ENCODE data around the gene NRG2. TPM values are rescaled to one million over a fixed set of nuclear protein-coding genes. Genes with fewer than 3 reads are reported as not detected.
A peak's percentile ranks its signal among the peaks of the same experiment; 100 is the strongest.

The NRG2 gene
- 1 to 10 TPM; 1.4 to 1.6 (median 1.5) TPM for polyA plus RNA-seq (ENCODE audit: insufficient read length in 4 of 4)

DNA sequence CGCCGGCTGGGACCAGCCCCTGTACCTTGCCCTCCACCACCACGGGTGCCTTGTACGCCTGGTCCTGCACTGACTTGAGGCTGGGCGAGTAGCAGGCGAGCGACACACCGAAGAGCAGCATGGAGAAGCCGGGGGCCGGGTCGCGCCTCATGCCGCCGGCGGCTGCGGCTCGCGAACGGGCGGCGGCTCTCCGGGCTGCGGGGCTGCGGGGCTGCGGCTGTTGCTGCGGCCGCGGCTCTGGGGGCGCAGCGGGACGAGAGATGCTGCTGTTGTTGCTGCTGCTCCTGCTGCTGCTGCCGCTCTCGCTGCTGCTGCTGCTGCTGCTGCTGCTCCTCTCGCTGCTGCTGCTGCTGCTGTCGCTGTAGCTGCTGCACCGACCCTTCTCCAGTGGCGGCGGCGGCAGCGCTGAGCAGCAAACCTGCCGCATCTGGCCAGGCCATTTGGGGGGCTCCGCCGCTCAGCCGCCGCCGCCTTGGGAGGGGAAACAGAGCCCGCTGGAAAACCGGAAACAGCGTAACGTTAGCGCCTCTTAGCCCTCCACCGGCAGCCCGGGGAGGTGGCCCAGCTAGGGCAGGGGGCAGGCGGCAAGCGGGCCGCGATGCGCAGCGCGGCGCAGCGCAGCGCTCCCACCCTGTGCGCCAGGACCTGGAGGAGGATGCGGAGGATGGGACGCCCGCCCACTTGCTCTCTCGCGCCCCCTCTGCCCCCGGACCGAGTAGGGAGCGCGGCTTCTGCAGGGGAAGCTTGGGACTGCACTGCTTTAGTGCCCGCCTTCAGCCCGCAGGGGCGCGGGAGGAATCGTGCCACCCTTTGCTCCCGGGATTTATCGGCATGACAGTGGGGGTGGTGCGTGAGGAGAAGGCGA, at the start of gene NRG2:
Gene NRG2, minus strand, starts transcription at position 657 of the 865 bp plus-strand sequence.
- DNase-seq (ENCODE audit: low read depth in 4 of 4, low spot score in 2 of 4), result no peak

DNA sequence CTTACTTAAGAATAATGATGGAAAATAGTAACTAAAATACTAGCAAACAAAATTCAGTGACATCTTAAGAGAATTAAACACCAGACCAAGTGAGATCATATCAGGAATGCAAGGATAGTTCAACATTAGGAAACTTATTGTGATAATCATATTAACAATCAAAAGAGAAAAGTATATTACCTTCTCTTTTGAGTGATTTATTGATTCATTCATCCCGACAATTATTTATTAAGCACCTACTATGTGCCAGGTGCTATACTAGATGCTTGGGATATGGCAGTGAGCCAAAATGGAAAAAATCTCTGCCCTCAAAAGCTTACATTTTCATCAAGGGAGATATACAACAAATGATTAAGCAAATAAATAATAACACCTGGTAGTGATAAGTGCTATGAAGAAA, 47.2 kb upstream of the NRG2 start:
- no peak for DNase-seq (ENCODE audit: low read depth in 4 of 4, low spot score in 2 of 4)

DNA sequence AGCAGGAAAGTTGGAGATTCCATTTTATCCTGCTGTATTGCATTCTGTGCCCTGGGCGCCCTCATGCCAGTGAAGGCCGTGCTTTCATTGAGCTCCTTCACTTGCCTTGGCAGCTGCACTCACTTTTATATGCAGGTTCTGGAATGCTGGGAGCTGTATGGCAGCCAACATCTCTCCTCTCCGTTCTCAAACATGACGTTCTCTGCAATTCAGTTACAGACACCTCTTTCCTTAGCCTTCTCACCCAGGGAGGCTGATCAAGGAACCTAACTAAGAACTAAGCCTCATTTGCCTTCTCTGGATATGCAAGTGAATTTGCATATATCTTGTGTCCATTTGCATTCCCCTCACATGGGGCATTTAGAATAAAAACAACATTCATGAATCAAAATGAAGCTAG, 41.4 kb upstream of the NRG2 start:
- no peak for DNase-seq (ENCODE audit: low read depth in 4 of 4, low spot score in 2 of 4)

DNA sequence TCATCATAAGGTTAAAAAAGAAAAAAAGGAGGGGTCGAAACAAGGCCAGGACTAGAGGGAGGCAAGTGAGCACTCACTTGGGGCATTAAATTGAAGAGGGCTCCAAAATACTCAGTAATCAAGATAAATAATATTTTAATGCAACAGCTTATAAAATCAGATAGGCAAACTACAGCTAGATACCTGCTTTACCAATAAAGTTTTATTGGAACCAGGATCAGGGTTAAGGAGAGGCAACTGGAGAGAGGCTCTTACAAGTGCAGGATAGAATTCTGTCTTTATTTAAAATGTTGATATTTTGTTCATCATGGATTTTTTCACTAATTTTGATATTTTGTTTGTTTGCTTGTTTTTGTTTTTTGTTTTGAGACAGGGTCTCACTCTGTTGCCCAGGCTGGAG, 40.6 kb upstream of the NRG2 start:
- no peak for DNase-seq (ENCODE audit: low read depth in 4 of 4, low spot score in 2 of 4)

DNA sequence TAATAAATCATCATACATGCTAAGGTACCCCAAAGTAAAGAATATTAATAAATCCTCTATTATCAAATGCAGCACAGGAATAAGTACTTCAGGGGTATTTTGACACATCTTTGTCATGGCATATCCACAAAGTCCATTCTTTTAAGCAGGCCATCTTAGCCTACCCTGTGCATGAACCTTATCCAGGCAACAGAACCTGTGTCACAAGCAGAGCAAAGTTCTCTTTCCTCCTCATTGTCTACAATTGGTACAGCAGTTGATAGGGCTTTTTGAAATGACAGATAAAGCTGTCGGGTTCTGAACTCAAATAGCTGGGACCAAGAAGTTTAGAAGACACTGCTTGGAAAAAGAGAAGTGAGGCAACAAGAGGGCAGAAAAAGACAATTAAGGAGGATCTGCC, 40.0 kb upstream of the NRG2 start:
- DNase-seq (ENCODE audit: low read depth in 4 of 4, low spot score in 2 of 4), result no peak

DNA sequence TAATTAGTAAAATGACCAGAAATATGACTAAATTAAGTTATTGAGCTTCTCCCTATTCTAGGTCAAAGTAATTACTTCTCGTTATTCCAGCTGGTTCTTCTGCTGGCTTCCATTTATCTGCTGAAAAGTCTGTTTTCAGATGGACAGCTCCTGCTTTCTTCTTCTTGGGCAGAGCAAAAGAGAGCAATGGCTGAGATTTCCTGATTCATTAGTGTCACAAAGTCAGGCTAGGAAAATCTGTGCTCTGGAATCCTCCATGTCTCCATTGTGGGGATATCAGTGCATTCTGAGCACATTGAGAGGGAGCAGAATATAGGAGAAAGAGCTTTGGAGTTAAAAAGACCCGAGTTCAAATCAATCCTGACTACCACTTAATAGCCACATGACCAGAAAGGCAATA, 33.7 kb upstream of the NRG2 start:
- no peak for DNase-seq (ENCODE audit: low read depth in 4 of 4, low spot score in 2 of 4)

DNA sequence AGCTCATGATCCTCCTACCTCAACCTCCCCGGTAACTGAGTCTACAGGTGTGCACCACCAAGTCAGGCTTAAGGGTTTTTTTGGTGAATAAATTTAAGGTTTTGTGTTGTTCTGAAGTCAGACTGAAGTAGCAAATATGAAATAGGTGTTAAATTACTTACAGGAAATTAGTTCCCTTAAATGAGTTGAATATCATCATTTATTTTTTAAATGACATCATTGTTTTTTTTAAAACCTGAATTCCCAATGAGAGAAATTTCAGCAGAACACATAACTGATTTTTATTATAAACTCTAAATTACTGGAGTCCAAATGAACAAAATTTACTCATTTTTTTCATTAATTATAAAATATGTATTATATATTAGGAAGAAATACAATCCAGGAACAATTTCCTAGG, 33.0 kb upstream of the NRG2 start:
- DNase-seq (ENCODE audit: low read depth in 4 of 4, low spot score in 2 of 4), result no peak

DNA sequence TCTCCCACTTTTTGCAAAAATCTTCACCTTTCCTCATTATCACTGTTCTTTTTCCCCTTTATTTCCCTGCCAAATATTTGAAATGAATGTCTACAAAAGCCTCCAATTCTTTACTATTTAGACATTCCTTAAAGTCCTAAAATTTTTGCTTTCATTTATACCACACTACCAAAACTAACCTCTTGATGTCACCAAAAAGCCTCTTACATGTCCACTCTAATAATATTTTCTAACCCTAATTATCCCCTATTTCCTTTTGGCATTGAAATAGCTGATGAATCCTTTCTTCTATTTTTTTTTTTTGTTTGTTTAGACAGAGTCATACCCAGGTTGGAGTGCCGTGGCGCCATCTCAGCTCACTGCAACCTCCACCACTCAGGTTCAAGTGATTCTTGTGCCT, 32.3 kb upstream of the NRG2 start:
- DNase-seq (ENCODE audit: low read depth in 4 of 4, low spot score in 2 of 4), result no peak

DNA sequence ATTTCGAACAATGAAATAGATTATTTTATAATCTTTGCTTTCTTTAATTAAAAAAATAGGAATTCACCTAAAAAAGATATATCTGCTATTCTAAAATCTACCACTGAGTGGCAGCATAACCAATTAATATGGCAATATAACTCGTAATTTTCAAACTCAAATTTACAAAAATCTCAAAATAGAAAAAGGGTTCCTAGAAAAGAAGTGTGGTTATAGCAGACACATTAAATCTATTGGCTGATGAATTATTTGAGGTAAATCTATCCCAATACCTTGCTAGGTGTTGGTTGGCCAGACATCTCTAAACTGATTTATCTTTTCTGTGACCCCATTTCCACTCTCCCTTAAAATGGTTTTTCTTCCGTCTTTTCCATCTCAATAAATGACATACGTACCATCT, 30.2 kb upstream of the NRG2 start:
- peak in 1 of 4 donors; percentile 8 for DNase-seq (ENCODE audit: low read depth in 4 of 4, low spot score in 2 of 4)

DNA sequence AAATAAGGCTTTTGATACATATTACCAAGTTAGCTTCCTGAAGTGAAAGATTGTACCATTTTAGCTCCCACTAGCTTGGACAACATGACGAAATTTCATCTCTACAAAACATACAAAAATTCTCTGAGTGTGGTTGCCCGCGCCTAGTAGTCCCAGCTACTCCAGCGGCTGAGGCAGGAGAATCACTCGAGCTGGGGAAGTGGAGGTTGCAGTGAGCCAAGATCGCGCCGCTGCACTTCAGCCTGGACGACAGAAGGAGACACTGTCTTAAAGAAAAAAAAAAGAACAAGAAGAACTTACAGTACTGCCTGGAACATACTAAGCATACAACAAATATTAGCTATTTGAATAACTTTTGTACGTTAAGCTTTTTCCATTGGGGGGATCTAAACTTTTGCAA, 29.7 kb upstream of the NRG2 start:
- DNase-seq (ENCODE audit: low read depth in 4 of 4, low spot score in 2 of 4), result no peak

DNA sequence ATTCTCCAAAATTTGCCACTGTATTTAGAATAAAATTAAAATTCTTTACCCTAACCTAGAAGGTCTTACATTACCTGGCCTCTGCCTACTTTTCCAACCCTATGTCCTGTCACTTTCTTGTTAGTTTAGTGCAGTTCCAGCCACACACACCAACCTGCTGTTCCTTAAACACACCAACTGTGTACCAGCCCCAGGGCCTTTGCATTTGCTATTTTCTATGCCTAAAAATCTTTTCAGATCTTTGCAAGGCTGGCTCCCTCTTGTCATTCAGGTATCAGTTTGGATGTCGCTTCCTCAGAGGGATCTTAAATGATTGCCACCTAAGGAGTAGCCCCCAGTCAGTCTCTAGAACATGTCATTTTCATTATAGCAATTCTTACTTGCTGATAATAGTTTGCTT, 17.7 kb upstream of the NRG2 start:
- no peak for DNase-seq (ENCODE audit: low read depth in 4 of 4, low spot score in 2 of 4)

DNA sequence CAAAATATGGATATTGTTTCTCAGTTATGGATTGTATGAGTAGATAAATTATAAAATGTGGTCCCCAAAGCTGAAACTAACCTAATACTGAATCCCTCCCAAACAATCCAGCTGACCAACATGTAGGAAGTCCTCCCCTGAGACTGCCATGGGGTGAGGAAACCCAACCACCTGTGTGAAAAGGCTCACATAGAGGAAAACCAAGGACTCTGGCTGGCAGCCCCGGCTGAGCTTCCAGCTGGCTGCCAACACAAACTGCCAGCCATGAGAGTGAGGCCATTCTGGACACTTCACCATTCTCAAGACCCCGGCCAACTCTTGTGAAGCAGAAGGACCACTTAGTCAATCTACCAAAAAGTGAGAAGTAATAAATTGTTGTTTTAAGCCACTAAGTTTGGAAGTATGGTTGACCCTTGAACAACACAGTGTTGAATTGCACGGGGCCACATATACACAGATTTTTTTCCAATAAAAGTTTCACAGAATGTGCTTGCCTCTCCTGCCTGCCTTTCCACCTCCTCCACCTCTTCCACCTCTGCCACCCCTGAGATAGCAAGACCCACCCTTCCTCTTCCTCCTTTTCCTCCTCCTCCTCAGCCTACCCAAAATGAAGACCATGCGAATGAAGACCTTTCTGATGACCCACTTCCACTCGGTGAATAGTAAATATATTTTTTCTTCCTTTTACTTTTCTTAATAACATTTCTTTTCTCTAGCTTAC, 15.3 kb upstream of the NRG2 start:
- no peak for DNase-seq (ENCODE audit: low read depth in 4 of 4, low spot score in 2 of 4)

DNA sequence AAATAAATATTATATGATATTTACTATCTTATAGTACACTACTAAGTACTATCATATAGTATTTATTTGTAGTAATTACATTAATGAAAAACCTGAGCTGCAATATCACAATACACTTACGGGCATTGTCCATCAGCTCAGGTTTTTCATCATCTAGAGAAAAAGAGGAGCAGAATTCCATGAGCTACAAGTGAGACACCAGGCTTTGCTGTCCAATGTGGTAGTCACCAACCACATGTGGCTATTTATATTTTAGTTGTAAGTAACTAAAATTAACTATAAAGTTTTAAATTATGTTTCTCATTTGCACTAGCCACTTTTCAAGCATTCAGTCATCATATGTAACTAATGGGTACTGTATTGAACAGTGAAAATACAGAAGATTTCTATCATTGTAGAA, 13.8 kb upstream of the NRG2 start:
- no peak for DNase-seq (ENCODE audit: low read depth in 4 of 4, low spot score in 2 of 4)

DNA sequence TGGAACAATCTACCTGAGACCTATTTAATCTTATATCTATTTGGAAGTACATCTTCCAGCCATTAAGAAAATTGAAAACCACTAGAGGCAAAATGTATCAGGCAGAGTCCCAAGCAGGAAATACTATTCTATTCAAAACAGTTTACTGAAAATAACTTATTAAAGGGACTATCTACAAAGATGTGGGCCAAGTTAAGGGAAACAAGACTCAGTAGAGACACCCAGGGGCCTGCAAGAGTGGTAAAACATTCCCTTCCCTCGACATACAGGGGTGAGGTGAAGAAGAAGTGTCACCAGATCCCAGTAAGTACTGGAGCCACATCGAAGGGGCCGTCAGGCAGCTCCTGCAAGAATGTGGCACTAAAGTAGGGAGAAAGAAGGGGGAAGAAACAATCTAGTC, 12.1 kb upstream of the NRG2 start:
- no peak for DNase-seq (ENCODE audit: low read depth in 4 of 4, low spot score in 2 of 4)

DNA sequence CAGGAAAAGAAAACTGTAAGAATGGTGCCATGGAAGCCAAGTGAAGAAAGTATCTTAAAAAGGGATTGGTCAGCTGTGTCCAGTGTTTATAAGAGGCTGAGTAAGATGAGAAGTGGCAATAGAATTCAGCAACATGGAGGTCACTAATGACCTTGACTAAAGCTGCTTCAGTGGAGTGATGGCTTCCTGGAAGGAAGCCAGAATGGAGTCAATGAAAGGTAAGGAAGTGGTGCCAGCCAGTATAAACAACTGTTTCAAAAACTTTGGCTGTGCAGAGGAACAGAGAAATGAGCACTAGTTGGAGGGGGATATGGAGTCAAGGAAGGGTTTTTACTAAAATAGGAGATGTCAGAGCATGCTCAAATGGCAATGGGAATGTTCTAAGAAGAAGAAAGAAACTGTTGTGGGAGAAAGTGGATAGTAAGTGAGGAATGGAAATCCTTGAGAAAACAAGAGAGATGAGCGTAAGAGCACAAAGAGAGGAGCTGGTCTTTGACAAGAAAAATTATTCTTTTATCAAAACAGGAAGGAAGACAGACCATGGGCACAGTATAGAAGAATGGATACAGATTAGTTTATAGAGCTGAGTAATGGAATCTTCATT, 11.1 kb upstream of the NRG2 start:
- DNase-seq (ENCODE audit: low read depth in 4 of 4, low spot score in 2 of 4), result no peak

DNA sequence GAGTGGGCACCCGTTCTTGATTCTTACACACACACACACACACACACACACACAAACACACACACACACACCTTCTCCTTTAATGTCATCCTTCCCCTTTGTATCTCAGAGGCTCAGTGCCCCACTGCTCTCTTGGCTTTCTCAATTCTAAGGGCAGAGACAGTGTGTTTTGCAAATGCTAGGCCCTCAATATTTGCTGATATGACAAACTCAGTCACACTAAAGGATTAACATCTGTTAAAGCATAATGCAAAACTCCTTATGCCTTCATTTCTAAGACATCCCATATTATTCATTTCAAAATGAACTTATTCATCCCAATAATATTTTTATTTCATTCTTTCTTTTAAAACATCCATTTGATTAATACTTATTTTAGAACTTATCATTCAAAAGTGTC, 8.9 kb upstream of the NRG2 start:
- DNase-seq (ENCODE audit: low read depth in 4 of 4, low spot score in 2 of 4), result no peak

DNA sequence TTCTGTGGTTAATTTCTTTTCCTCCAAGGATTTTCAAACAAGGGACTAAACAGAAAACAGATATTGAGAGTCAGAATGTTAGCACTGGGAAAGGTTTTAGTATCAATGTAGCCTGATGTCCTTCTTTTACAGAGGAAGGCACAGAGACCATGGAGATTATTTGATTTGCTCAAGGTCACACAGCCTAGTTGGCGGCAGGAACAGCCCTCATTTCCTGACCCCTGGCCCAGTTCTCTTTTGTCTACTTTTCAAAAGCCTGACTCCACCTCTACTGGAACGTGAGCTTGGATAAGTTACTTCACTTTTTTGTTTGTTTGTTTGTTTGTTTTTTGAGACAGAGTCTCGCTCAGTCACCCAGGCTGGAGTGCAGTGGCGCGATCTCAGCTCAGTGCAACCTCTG, 6.6 kb upstream of the NRG2 start:
- no peak for DNase-seq (ENCODE audit: low read depth in 4 of 4, low spot score in 2 of 4)

DNA sequence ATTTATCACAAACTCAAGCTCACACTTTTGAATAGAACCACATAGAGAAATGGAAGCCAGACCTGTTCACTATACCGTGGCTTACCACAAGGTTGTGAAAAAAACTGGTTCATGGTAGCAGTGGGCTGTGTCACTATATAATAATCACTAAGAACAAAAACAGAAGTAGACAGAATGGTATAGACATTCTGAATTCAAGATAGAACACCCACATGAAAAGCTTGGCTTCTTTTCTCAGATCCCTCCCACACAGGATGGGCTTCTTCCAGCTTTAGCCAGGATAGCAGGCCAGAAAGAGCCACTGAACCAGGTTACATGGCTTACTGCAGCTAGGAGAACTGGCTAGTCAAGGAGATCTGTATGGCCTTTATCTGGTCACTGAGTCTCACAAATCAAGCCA, 6.1 kb upstream of the NRG2 start:
- no peak for DNase-seq (ENCODE audit: low read depth in 4 of 4, low spot score in 2 of 4)

DNA sequence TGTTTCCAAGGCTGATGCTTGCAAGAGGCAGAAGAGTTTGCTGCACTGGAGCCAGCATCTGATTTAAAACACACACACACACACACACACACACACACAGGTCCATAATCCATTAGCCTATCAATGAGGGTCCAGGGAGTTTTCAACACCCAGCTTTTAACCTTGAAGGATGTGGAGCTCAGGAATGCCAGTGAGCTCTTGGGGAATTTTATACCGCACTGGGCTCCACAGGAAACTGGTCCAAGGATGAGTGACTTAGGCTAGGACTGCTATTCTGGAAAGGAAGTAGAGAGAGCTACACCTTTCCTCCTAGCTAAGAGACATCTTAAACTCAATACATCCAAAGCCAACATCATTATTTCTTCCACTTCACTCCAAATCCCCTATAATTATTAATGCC, 942 bp upstream of the NRG2 start:
- no peak for DNase-seq (ENCODE audit: low read depth in 4 of 4, low spot score in 2 of 4)

DNA sequence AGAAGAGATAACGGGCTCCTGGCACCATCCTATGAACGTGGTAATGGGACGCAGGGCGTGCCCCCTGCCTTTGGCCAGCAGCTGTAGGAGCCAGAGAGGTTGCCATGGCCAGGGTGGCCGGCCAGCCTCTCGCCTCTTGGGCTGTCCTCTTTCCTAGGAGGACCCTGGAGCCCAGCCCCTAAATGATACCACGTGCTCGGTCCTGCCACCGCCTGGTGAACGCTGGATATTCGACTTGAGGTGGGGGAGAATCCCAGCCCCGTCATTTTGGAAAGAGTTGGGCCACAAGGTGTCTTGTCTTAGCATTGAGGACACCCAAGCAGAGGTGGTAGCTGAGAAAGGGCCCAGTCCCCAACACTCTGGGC, 391 bp upstream of the NRG2 start:
- no peak for DNase-seq (ENCODE audit: low read depth in 4 of 4, low spot score in 2 of 4)

DNA sequence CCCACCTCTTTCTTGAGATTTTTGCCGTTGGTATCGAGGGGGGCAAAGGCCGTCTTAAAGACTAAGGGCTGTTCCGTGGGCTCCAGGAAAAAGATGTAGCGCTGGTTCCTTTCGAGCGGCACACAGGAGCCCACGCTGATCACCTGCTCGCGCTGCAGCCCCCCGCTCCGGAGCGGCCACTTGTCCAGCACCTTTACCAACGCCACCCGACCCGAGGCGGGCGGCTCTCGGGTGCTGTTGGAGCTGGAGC, 781 bp downstream of the NRG2 start:
- no peak for DNase-seq (ENCODE audit: low read depth in 4 of 4, low spot score in 2 of 4)
